Endodermal cell (in vitro differentiated cells): ENCODE results near the gene RPE65. TPM values are rescaled to one million over a fixed set of nuclear protein-coding genes. Genes with fewer than 3 reads are reported as not detected.

Experiments
- DNase-seq: peaks from one replicate; pipeline ENCODE4 v3.0.0-alpha.2; 2017
- H3K27ac ChIP-seq: 2 replicates; pipeline ENCODE4 v1.5.1; 2013; ENCODE audit warnings: mild to moderate bottlenecking, low read depth, low read length, moderate library complexity
- H3K27me3 ChIP-seq: 2 replicates; pipeline ENCODE4 v1.6.1; 2013; ENCODE audit warnings: mild to moderate bottlenecking, low read length, moderate library complexity; ENCODE audit not compliant: insufficient read depth, control insufficient read depth, poor library complexity, severe bottlenecking
- H3K36me3 ChIP-seq: 2 replicates; pipeline ENCODE4 v1.7.0; 2013; ENCODE audit warnings: mild to moderate bottlenecking, low read length, moderate library complexity; ENCODE audit not compliant: control insufficient read depth, insufficient read depth
- H3K4me1 ChIP-seq: one replicate; pipeline ENCODE4 v1.7.0; 2013; ENCODE audit warnings: low read length; ENCODE audit not compliant: control insufficient read depth, insufficient read depth
- H3K4me3 ChIP-seq: 2 replicates; pipeline ENCODE4 v1.5.1; 2013; ENCODE audit warnings: mild to moderate bottlenecking, low read length, moderate library complexity
- H3K9ac ChIP-seq: 2 replicates; pipeline ENCODE4 v1.6.1; 2013; ENCODE audit warnings: mild to moderate bottlenecking, low read length, moderate library complexity; ENCODE audit not compliant: poor library complexity, severe bottlenecking; ENCODE audit errors: extremely low read depth
- H3K9me3 ChIP-seq: 2 replicates; pipeline ENCODE4 v1.6.1; 2013; ENCODE audit warnings: mild to moderate bottlenecking, low read length, moderate library complexity; ENCODE audit not compliant: control insufficient read depth
- H3K27ac Mint-ChIP-seq: 2 replicates; pipeline ENCODE4 v1.8.0; 2020; ENCODE audit warnings: mixed read lengths
- H3K27me3 Mint-ChIP-seq: 2 replicates; pipeline ENCODE4 v1.8.0; 2021; ENCODE audit warnings: mild to moderate bottlenecking, mixed read lengths; ENCODE audit not compliant: insufficient read depth
- H3K36me3 Mint-ChIP-seq: 2 replicates; pipeline ENCODE4 v1.8.0; 2020; ENCODE audit warnings: low read depth, mixed read lengths
- H3K4me1 Mint-ChIP-seq: 2 replicates; pipeline ENCODE4 v1.8.0; 2020; ENCODE audit warnings: mixed read lengths
- H3K4me3 Mint-ChIP-seq: 2 replicates; pipeline ENCODE4 v1.8.0; 2020; ENCODE audit warnings: mild to moderate bottlenecking, moderate library complexity, mixed read lengths
- H3K9me3 Mint-ChIP-seq: 2 replicates; pipeline ENCODE4 v1.8.0; 2020; ENCODE audit warnings: mild to moderate bottlenecking, mixed read lengths
- CTCF ChIP-seq: fragments of 200-600 bp; sonication (generic); conservative IDR thresholded peaks from 2 replicates; pipeline ENCODE4 v1.5.0; 2021; ENCODE audit warnings: antibody characterized with exemption, mild to moderate bottlenecking
- WGBS, 2 experiments: methylation state at CpG; one replicate each; pipeline versions ENCODE4 v1.1.5 to v1.1.7; 2013; ENCODE audit warnings: missing lambda C conversion rate in 2 of 2, mixed read lengths in 1 of 2; ENCODE audit not compliant: insufficient coverage in 1 of 2, insufficient read length in 1 of 2; 5-methylcytosine and 5-hydroxymethylcytosine counted together
- total RNA-seq, 2 donors: library from RNA; stranded (reverse); fragmentation: NEBNext Ultra II Directional in 1 of 2; extraction: Animal tissue kit (Norgen Biotek cat#: 25700) in 1 of 2; gene quantifications; 2 replicates in 1 of 2; 3 replicates in 1 of 2; pipeline ENCODE4 v1.2.1, GENCODE V29; 2021

The RPE65 gene
- total RNA-seq, 2 donors from 2014 or later: not detected

DNA sequence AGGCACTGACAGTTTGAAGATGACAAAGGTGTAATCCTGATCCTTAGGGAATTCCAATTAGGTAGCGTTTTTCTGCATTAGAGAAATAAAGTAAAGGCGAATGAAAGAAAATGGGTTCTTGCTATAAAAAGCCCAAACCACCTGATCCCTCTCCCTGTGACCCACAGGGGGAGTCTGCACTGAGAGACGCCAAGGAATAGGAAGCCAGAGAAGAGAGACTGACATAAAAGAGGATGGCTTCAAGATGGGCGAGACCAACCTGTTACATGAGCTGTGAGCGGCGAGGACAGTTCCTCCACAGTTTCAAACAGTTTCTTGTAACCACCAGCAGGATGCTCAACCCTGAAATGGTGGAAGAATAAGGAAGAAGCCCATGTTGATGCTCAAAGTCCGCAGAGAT lies 1.4 kb downstream of the RPE65 start:
- no peak overlapping the region for H3K27ac Mint-ChIP-seq
- no peaks in the 10 kb centered on the region for H3K36me3 Mint-ChIP-seq
- 82 to 95% methylated on average over 3 to 7 of the region's 7 CpGs for WGBS, 2 experiments
- Histone ChIP-seq H3K4me1 (no peaks in the 10 kb centered on the region), H3K27me3 (no peaks in the 10 kb centered on the region), H3K27ac (no peak overlapping the region), H3K9ac (no peak overlapping the region), H3K9me3 (no peaks in the 10 kb centered on the region), H3K36me3 (no peaks in the 10 kb centered on the region), H3K4me3 (no peak overlapping the region)
- H3K9me3 Mint-ChIP-seq: no peaks in the 10 kb centered on the region
- no peak overlapping the region for H3K4me3 Mint-ChIP-seq
- H3K4me1 Mint-ChIP-seq: peaks cover 2% of the 10 kb centered on the region
- peak; percentile 64 for TF ChIP-seq CTCF
- H3K27me3 Mint-ChIP-seq: no peaks in the 10 kb centered on the region
- peak; percentile 54 for DNase-seq

DNA sequence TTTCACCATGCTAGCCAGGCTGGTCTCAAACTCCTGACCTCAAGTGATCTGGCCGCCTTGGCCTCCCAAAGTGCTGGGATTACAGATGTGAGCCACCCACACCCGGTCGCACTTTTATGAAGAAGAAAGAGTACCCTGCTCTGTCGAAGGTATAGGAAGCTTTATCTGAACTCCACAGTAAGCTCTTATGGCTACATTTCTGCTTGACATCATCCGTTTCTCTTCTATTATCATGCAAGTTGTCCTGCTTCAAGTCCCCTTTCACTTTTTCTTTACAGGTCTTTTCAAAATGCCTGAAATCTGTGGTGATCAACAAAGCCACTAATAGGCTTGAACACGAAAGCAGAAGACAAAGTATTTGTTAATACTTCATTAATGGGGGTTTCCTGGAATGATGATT lies 4.0 kb downstream of the RPE65 start:
- no peak overlapping the region for H3K27ac Mint-ChIP-seq
- no peak for DNase-seq
- H3K4me1 Mint-ChIP-seq: peaks cover 2% of the 10 kb centered on the region
- no peak overlapping the region for H3K9ac ChIP-seq
- no peaks in the 10 kb centered on the region for H3K9me3 Mint-ChIP-seq
- no peaks in the 10 kb centered on the region for H3K4me1 ChIP-seq
- no peaks in the 10 kb centered on the region for H3K36me3 ChIP-seq
- 78 to 90% methylated on average over 5 to 6 of the region's 6 CpGs for WGBS, 2 experiments
- H3K9me3 ChIP-seq: no peaks in the 10 kb centered on the region
- no peak overlapping the region for H3K4me3 Mint-ChIP-seq
- H3K4me3 ChIP-seq: no peak overlapping the region
- H3K27me3 Mint-ChIP-seq: no peaks in the 10 kb centered on the region
- H3K27me3 ChIP-seq: no peaks in the 10 kb centered on the region
- TF ChIP-seq CTCF: no peak
- H3K36me3 Mint-ChIP-seq: no peaks in the 10 kb centered on the region
- no peak overlapping the region for H3K27ac ChIP-seq

- Histone ChIP-seq H3K9ac (no peak overlapping the region), H3K36me3 (no peaks in the 10 kb centered on the region), H3K27ac (no peak overlapping the region), H3K4me1 (no peaks in the 10 kb centered on the region), H3K4me3 (no peak overlapping the region), H3K27me3 (no peaks in the 10 kb centered on the region), H3K9me3 (no peaks in the 10 kb centered on the region)
- Mint-ChIP-seq H3K9me3 (no peaks in the 10 kb centered on the region), H3K27ac (no peak overlapping the region), H3K36me3 (no peaks in the 10 kb centered on the region), H3K27me3 (no peaks in the 10 kb centered on the region), H3K4me3 (no peak overlapping the region), H3K4me1 (peaks cover 2% of the 10 kb centered on the region)
- DNase-seq: peak; percentile 76
- WGBS, 2 experiments: 42 to 78% methylated on average over 3 to 5 of the region's 5 CpGs
- peak; percentile 85 for TF ChIP-seq CTCF
These were observed 6.8 kb downstream of the RPE65 start for GRCh38 chr1:68442822-68443556.
